HAP-1 (cell line): Measurements from ENCODE around the gene UROS.

Source experiments
- DNase-seq, 2 experiments: peaks; one replicate each; pipeline ENCODE4 v3.0.0-alpha.2; 2016 to 2020; ENCODE audit warnings: low spot score in 2 of 2
- H3K27me3 ChIP-seq: fragments of 250-450 bp; sonication (Bioruptor Pico); 2 replicates; pipeline ENCODE4 v1.5.1; 2020; ENCODE audit warnings: low read depth, mild to moderate bottlenecking, moderate library complexity
- H3K36me3 ChIP-seq: fragments of 250-450 bp; sonication (Bioruptor Pico); replicated peaks from 2 replicates; pipeline ENCODE4 v1.5.1; 2020; ENCODE audit warnings: mild to moderate bottlenecking
- H3K4me1 ChIP-seq: fragments of 250-450 bp; sonication (Bioruptor Pico); 2 replicates; pipeline ENCODE4 v1.5.1; 2020; ENCODE audit warnings: mild to moderate bottlenecking
- H3K4me3 ChIP-seq: fragments of 250-450 bp; sonication (Bioruptor Pico); 2 replicates; pipeline ENCODE4 v1.5.1; 2020; ENCODE audit warnings: mild to moderate bottlenecking, moderate library complexity
- H3K9me3 ChIP-seq: fragments of 250-450 bp; sonication (Bioruptor Pico); 2 replicates; pipeline ENCODE4 v1.5.1; 2020; ENCODE audit warnings: mild to moderate bottlenecking, moderate library complexity
- in situ Hi-C: fragments of 300-500 bp; cut with MboI; formaldehyde crosslinking; loops from 3 replicates; pipeline ENCODE4 v1.14.3; 2020; ENCODE audit warnings: low sequenced_read_pairs, inconsistent platforms, mixed read lengths

The UROS gene

DNA sequence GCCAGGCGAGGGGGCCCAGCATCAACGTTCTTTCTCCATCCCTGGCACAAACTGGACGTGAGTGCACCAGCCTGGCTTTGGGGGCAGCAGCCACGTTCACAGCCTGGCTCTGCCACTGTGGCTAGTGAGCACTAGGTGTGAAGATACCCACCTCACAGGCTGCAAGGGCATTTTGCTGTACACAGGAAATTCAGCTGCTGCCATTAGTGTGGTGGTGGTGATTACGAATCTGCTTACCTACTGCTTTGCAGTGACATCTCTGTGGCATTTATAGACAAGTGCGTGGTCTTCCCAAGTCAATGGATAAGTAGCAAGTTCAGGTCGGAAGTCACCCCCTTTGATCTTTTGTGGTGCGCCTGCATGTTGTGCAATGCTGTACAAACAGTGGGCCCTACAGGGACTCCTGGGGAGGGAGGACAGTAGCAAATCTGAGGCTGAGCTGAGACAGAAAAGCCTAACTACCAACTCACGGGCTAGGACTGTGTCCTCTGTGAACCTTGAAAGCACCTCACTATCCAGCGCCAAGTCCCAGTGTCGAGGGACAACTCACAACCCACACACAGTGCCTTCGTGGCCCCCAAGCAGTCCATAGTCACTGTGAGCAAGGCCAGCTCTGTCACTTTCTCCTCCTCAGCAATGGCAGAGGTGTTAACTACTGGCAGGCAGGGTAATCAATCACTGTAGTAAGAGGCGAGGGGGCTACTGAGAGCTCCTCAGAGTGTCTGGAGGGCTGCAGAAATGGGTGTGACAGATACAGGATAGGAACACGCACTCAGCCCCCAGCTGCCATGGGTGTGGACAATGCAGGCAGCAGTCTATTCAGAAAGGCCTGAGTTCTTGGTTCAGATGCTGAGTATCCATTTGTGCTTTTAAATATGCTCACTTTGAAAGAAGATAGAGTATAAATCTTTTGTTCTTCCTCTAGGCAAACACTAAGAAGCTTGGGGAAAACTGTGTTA, 30.4 kb downstream of the UROS start:
- Histone ChIP-seq H3K36me3 (peaks cover 6% of the 10 kb centered on the region), H3K4me3 (no peak overlapping the region), H3K9me3 (no peaks in the 10 kb centered on the region), H3K27me3 (no peaks in the 10 kb centered on the region), H3K4me1 (no peaks in the 10 kb centered on the region)
- in situ Hi-C loops, result no loop called here
- no peak for DNase-seq

DNA sequence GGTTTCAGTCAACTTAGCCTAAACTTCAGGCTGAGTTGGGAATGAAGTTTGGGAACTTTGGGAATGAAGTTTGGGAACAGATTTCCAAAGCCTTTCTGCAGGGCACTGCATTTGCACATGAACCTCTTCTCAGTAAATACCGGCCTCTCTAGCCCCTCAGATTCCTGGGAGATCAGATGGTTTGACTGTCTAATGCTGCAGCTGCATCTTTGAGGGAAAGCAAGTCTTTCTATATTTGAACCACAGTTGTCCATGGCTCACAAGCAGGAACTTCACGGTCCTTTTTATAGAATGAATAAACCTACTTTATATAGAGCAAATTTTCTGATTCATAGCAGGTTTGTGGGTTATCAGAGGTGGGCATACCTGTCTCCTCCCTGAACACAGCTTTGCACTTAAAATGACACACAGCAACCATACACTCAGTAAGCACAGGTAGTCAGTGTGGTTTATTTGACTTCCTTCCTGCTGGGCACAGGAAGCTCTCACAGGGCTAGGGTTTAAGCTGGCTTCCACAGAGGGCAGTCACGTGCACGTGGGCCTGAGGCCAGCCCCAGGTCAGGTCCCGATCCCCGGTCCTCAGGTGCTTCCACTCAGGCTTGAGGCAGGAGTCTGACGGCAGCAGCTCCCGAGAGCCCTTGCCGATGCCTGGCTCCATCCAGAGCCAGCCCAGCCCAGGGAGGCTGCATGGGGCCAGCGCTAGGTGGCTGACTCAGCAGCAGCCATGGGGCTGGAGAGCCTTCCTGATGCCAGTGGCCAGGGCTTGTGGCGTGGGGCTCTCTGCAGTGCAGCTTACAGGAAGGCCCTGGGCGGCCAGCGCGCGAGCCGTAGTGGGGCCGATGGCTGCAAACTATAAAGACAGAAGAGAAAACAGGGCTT, 34.7 kb downstream of the UROS start:
- no peak overlapping the region for H3K4me3 ChIP-seq

DNA sequence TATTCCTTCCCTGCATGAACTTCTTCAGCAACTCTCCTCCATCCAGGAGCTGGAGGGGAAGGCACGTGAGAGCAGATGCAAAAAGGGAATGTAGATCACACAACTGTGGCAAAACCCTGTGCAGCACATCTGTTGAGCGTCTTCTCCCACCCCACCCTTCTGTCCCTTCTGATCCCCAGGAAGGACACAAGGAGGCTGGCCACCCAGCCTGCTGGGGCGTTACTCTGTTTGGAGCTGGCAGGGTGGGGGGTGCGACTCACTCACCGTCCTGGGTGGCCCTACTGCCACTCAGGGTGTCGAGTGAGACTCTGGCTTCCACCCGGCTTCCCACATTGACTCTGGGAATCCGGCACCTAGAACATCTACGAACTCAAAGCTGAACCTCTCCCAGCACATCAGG, 37.3 kb downstream of the UROS start:
- Histone ChIP-seq H3K9me3 (no peaks in the 10 kb centered on the region), H3K4me3 (no peak overlapping the region), H3K4me1 (no peaks in the 10 kb centered on the region), H3K27me3 (no peaks in the 10 kb centered on the region), H3K36me3 (no peaks in the 10 kb centered on the region)
- in situ Hi-C loops, result no loop called here
- DNase-seq, result no peak

More for the DNA sequence above, 34.7 kb downstream of the UROS start:
- Histone ChIP-seq H3K36me3 (peaks cover 3% of the 10 kb centered on the region; the same call in 1 of the 2 replicates), H3K4me1 (no peaks in the 10 kb centered on the region), H3K9me3 (no peaks in the 10 kb centered on the region), H3K27me3 (no peaks in the 10 kb centered on the region)
- in situ Hi-C loops, result no loop called here
- DNase-seq, result no peak

DNA sequence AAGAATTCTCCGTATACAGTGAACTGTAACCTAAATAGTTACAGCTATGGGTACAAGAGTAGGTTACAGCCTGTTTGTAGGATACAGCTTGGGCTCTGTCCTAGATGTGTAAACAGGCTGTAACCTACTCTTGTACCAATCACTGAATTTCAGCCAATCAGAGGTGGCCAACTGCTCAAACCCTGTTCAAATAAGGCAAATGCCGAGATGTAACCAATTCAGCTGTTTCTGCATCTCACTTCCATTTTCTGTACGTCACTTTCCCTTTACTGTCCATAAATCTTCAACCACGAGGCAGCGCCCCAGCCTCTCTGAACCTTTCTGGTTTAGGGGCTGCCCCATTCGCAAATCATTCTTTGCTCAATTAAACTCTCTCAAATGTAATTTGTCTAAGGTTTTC, 39.1 kb downstream of the UROS start:
- Histone ChIP-seq H3K4me1 (no peaks in the 10 kb centered on the region), H3K27me3 (no peaks in the 10 kb centered on the region), H3K9me3 (no peaks in the 10 kb centered on the region), H3K4me3 (no peak overlapping the region), H3K36me3 (no peaks in the 10 kb centered on the region)
- in situ Hi-C loops, result no loop called here
- no peak for DNase-seq

GRCh38 chr10:125783408-125783807, 39.6 kb downstream of the UROS start:
- in situ Hi-C loops, result no loop called here
- Histone ChIP-seq H3K4me3 (no peak overlapping the region), H3K27me3 (no peaks in the 10 kb centered on the region), H3K9me3 (no peaks in the 10 kb centered on the region), H3K36me3 (no peaks in the 10 kb centered on the region), H3K4me1 (no peaks in the 10 kb centered on the region)
- no peak for DNase-seq

- no peaks in the 10 kb centered on the region for H3K4me1 ChIP-seq
- no peak overlapping the region for H3K4me3 ChIP-seq
- no peaks in the 10 kb centered on the region for H3K36me3 ChIP-seq
- no peaks in the 10 kb centered on the region for H3K9me3 ChIP-seq
- H3K27me3 ChIP-seq, result no peaks in the 10 kb centered on the region
- no peak for DNase-seq
- in situ Hi-C loops, result no loop called here
These were observed 40.4 kb downstream of the UROS start for GRCh38 chr10:125782616-125783015.

- DNase-seq, result no peak
- Histone ChIP-seq H3K27me3 (no peaks in the 10 kb centered on the region), H3K4me3 (no peak overlapping the region), H3K36me3 (no peaks in the 10 kb centered on the region), H3K9me3 (no peaks in the 10 kb centered on the region), H3K4me1 (no peaks in the 10 kb centered on the region)
- in situ Hi-C loops, result no loop called here
These were observed 41.0 kb downstream of the UROS start for GRCh38 chr10:125782054-125782453.

DNA sequence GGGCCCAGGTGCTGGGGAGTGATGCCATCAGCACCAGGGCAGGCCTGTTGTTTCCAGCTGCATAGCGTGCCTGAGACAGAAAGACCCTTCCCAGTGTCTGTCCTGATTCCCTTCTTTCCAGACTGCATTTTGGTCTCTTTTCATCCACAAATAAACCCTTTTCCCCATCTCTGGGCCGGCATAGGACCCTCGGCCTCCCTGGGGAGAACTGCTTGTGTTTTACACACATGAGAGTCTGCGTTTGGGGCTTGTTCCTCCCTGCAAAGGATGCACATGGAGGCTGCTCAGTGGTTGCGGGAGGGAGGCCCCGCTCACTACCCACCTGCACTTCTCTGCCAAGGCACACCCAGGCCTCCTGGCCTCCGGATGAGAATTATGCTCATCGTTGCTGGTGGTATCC, 41.7 kb downstream of the UROS start:
- in situ Hi-C loops, result no loop called here

GRCh38 chr10:125779403-125780327, 43.4 kb downstream of the UROS start:
- Histone ChIP-seq H3K4me3 (no peak overlapping the region), H3K27me3 (no peaks in the 10 kb centered on the region), H3K4me1 (no peaks in the 10 kb centered on the region), H3K9me3 (no peaks in the 10 kb centered on the region), H3K36me3 (no peaks in the 10 kb centered on the region)
- DNase-seq, result no peak
- in situ Hi-C loops, result no loop called here

More for the DNA sequence above, 41.7 kb downstream of the UROS start:
- Histone ChIP-seq H3K27me3 (no peaks in the 10 kb centered on the region), H3K36me3 (no peaks in the 10 kb centered on the region), H3K4me3 (no peak overlapping the region), H3K4me1 (no peaks in the 10 kb centered on the region), H3K9me3 (no peaks in the 10 kb centered on the region)
- DNase-seq, result no peak

- Histone ChIP-seq H3K27me3 (no peaks in the 10 kb centered on the region), H3K4me1 (no peaks in the 10 kb centered on the region), H3K4me3 (no peak overlapping the region), H3K36me3 (no peaks in the 10 kb centered on the region), H3K9me3 (no peaks in the 10 kb centered on the region)
- in situ Hi-C loops, result no loop called here
- no peak for DNase-seq
These were observed 44.5 kb downstream of the UROS start for GRCh38 chr10:125778556-125778955.

- Histone ChIP-seq H3K9me3 (no peaks in the 10 kb centered on the region), H3K27me3 (no peaks in the 10 kb centered on the region), H3K4me3 (no peak overlapping the region), H3K36me3 (no peaks in the 10 kb centered on the region), H3K4me1 (no peaks in the 10 kb centered on the region)
- in situ Hi-C loops, result no loop called here
- no peak for DNase-seq
These were observed 45.3 kb downstream of the UROS start for GRCh38 chr10:125777806-125778205.

DNA sequence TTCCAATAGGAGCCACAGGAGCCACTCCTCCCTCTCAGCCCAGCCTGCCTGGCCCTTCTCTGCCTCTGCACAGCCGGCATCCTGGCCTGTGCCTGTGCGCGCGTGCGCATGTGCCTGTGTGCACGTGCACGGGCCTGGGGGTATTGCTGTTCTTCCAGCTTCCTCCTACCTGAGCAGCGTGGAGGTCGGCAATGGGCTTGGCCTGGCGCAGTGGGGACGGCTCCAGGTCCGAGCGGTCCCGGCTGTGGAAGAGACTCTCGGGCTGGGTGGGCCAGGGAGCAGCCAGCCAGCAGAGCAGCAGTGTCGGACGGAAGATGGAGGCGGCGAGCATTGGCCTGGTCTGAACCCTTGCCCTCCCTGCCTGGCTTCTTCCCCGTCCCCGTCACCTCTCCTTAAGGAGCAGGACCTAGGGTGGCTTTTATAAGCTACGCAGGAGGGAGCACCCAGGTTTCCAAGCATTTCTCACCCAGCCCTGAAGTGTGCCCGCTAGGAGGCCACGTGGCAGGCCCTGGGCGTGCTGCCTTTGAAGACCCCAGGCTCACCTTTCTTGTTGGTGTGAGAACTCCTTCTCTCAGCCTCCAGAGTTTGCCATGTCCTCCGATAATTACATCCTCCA, 47.5 kb downstream of the UROS start, which contains the start of gene MMP21:
Gene MMP21 (minus strand): TSS at position 331 of the 616 bp plus-strand sequence. CDS start 0 bp downstream, at position 331.
- Histone ChIP-seq H3K4me1 (no peaks in the 10 kb centered on the region), H3K9me3 (no peaks in the 10 kb centered on the region), H3K27me3 (no peaks in the 10 kb centered on the region), H3K36me3 (no peaks in the 10 kb centered on the region), H3K4me3 (no peak within 1 kb of the TSS)
- no peak for DNase-seq
- in situ Hi-C loops, result no loop called here
